HG03045 (cell line): ENCODE measurements around the gene ZGPAT.

ENCODE experiments used
- ATAC-seq: cut with Tn5 transposase; IDR thresholded peaks from one replicate; pipeline ENCODE4 v1.9.1; 2021; ENCODE audit warnings: mild to moderate bottlenecking, moderate library complexity; ENCODE audit not compliant: unreplicated experiment

ZGPAT gene

GRCh38 chr20:63732118-63733095 lies 24.6 kb downstream of the ZGPAT start:
- ATAC-seq = no peak

- ATAC-seq = no peak
These were observed 25.3 kb downstream of the ZGPAT start for GRCh38 chr20:63733117-63733516.

GRCh38 chr20:63733579-63734081 lies 25.8 kb downstream of the ZGPAT start:
- no peak for ATAC-seq

- no peak for ATAC-seq
These were observed 26.5 kb downstream of the ZGPAT start for GRCh38 chr20:63734111-63734945.

DNA sequence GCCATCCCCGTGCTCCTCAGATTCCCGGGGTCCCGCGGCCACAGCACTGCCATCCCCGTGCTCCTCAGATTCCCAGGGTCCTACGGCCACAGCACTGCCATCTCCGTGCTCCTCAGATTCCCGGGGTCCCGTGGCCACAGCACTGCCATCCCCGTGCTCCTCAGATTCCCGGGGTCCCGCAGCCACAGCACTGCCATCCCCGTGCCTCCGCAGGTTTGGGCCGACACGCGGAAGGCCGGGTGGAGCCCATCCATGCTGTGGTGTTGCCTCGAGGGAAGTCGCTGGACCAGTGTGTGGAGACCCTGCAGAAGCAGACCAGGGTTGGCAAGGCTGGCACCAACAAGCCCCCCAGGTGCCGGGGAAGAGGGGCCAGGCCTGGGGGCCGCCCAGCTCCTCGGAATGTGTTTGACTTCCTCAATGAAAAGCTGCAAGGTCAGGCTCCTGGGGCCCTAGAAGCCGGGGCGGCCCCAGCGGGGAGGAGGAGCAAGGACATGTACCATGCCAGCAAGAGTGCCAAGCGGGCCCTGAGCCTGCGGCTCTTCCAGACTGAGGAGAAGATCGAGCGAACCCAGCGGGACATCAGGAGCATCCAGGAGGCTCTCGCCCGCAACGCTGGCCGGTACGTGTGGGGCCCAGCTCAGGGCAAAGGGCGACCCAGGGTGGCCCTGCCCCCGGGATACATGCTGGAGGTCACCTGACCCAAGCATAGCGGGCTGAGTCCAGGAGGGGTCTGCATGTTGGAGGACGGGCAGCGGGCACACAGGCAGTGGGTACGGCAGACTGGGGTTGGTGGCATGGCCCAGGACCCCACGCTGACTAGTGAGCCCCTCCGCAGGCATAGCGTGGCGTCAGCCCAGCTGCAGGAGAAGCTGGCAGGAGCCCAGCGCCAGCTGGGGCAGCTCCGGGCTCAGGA lies 27.4 kb downstream of the ZGPAT start:
- ATAC-seq = no peak

GRCh38 chr20:63735859-63736718 lies 28.2 kb downstream of the ZGPAT start, which contains the start of gene LIME1:
LIME1 (plus strand) TSS chr20:63736664; CDS start chr20:63737550, 886 bp downstream.
- no peak for ATAC-seq

GRCh38 chr20:63736893-63737694 lies 29.3 kb downstream of the ZGPAT start:
- ATAC-seq = no peak

DNA sequence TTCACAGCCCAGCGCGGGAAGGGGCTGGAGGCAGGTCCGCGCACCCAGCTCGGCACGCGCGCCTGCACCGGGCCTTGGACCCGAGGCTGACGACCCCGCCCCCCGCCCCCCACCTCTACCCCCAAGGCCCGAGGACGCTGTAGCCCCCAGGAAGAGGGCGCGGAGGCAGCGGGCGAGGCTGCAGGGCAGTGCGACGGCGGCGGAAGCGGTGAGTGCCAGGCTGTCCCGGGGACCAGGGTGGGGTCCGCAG lies 29.8 kb downstream of the ZGPAT start:
- no peak for ATAC-seq

DNA sequence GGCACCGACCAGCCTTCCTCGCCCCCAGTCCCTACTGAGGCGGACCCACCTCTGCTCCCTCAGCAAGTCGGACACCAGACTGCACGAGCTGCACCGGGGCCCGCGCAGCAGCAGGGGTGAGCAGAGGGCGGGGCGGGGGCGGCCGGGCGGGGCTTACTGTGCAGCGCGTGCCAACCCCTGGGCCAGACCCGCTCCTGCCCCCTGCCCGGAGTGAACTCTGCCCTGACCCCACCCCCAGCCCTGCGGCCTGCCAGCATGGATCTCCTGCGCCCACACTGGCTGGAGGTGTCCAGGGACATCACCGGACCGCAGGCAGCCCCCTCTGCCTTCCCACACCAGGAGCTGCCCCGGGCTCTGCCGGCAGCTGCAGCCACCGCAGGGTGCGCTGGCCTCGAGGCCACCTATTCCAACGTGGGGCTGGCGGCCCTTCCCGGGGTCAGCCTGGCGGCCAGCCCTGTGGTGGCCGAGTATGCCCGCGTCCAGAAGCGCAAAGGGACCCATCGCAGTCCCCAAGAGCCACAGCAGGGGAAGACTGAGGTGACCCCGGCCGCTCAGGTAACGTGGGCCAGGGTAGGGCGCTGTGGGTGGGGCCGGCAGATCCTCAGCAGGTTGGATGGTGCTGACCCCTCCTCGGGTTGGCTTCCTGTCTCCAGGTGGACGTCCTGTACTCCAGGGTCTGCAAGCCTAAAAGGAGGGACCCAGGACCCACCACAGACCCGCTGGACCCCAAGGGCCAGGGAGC lies 30.3 kb downstream of the ZGPAT start:
- no peak for ATAC-seq

DNA sequence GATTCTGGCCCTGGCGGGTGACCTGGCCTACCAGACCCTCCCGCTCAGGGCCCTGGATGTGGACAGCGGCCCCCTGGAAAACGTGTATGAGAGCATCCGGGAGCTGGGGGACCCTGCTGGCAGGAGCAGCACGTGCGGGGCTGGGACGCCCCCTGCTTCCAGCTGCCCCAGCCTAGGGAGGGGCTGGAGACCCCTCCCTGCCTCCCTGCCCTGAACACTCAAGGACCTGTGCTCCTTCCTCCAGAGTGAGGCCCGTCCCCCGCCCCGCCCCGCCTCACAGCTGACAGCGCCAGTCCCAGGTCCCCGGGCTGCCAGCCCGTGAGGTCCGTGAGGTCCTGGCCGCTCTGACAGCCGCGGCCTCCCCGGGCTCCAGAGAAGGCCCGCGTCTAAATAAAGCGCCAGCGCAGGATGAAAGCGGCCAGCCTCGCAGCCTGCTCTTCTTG lies 30.9 kb downstream of the ZGPAT start:
- no peak for ATAC-seq

- ATAC-seq = peak; percentile 49
These were observed 31.6 kb downstream of the ZGPAT start, which contains the start of gene SLC2A4RG for GRCh38 chr20:63739130-63740069. SLC2A4RG (plus strand) TSS chr20:63739776; CDS start chr20:63739913, 137 bp downstream.

DNA sequence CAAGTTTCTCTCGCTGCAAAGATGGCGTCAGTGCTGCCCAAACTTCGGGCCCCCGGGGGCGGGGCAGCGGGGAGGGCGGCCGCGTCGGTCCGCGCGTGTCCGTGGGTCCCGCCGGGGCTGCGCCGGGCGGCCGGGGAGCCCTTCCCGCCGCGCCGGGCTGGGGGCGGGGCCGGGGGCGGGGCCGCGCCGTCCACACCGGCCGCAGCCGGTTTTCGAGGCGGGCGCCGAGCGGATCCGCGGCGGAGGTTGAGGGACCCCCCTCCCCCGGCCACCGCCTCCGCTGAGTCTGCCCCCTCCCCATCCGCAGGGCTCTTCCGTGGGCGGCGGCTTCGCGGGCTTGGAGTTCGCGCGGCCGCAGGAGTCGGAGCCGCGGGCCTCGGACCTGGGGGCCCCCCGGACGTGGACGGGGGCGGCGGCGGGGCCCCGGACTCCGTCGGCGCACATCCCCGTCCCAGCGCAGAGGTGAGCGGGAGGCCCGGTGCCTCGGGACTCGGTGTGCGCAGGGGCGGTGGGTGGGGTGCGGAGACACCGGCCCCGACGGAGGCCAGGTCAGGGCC lies 32.3 kb downstream of the ZGPAT start:
- peak; percentile 22 for ATAC-seq

DNA sequence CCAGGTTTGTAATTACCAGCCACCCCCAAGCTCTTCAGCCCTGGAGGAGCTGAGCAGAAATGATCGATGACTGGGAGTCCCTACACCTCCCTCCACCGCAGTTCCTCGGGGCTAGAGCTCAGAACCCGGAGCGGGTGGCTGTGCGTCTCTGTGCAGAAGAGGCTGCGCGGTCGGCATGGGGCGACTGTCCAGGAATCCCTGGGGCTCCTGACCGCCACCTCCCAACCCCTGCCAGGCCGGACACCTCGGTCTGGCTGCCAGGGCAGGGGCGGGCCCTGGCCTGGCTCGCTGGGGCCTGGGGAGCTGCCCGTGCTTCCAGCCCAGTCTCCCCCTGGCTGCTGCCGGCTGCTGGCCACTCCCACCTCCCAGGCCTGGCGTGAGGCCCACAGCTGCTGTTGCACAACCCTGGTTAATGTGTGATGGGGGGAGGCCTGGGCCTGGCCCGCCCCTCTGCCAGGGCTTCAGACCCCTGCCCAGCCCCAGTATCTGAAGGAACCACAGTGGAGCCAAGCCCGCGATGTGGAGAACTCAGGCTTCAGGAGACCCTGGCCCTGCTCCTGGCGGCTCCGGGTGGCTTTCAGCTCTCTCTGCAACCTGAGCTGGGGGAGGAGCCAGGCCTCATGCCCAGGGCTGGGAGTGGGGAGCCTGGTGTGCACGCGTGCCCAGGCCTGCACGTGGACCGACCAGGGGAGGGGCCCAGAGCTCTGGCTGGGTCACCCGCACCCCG lies 33.0 kb downstream of the ZGPAT start:
- ATAC-seq = no peak

DNA sequence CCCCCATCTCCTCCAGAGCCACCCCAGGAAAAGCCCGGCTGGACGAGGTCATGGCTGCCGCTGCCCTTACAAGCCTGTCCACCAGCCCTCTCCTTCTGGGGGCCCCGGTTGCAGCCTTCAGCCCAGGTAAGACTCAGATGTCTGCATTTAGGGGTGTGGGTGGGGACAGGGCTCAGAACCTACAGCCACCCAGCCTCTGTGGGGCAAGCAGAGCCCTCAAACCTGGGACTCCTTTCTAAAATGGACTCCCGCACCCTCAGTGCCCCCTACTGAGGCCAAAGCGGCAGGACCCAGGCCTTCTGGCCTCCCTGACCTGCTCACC lies 33.5 kb downstream of the ZGPAT start:
- ATAC-seq = no peak

DNA sequence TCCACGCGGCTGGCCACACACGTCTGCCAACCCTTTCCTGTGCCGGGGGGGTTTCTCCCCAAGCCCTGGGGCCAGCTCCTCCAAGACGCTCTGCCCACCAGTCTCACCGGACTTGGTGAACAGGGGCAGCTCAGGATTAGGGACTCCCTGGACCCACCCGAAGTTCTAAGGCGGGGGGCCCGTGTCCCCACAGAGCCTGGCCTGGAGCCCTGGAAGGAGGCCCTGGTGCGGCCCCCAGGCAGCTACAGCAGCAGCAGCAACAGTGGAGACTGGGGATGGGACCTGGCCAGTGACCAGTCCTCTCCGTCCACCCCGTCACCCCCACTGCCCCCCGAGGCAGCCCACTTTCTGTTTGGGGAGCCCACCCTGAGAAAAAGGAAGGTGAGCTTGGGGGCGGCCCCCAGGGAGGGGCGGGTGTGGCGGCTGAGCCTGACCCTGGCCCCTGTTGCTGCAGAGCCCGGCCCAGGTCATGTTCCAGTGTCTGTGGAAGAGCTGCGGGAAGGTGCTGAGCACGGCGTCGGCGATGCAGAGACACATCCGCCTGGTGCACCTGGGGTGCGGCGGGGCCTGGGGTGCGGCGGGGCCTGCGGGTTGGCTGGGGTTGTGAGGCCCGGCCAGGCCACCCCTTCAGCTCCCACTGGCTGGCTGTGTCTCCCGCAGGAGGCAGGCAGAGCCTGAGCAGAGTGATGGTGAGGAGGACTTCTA lies 34.0 kb downstream of the ZGPAT start:
- ATAC-seq = no peak
